ENCODE data around the gene BPIFA2. TPM values are rescaled to one million over a fixed set of nuclear protein-coding genes. Genes with fewer than 3 reads are reported as not detected.

BPIFA2 gene
- polyA plus RNA-seq, 3 donors: not detected

GRCh38 chr20:33124261-33124660, 43.7 kb upstream of the BPIFA2 start:
- Histone ChIP-seq H3K36me3 (replicated peaks in 1 of 2; ENCODE audit: control insufficient read depth in 1 of 2, insufficient read depth in 2 of 2, low read length in 2 of 2) (no peaks in the 10 kb centered on the region), H3K27ac (ENCODE audit: low read depth in 1 of 2, low read length in 2 of 2) (no peak overlapping the region), H3K4me3 (replicated peaks in 1 of 3; ENCODE audit: low read depth in 2 of 3, low read length in 3 of 3) (no peak overlapping the region), H3K9ac (ENCODE audit: insufficient read depth, low read length, poor library complexity, severe bottlenecking) (no peak overlapping the region), H3K4me1 (ENCODE audit: control insufficient read depth in 1 of 2, insufficient read depth in 2 of 2, low read length in 2 of 2) (no peaks in the 10 kb centered on the region), H3K27me3 (ENCODE audit: control insufficient read depth in 2 of 2, insufficient read depth in 2 of 2, low read length in 2 of 2) (no peaks in the 10 kb centered on the region), H3K9me3 (replicated peaks in 1 of 2; ENCODE audit: control insufficient read depth in 1 of 2, insufficient read depth in 1 of 2, low read length in 2 of 2) (peaks cover 0 to 5% of the 10 kb centered on the region in 2 donors), H4K20me1 (ENCODE audit: insufficient read depth, low read length) (no peaks in the 10 kb centered on the region), H3K4me2 (replicated peaks; ENCODE audit: extremely low read depth, low read length, poor library complexity, severe bottlenecking) (no peak overlapping the region), H3K79me2 (ENCODE audit: insufficient read depth, low read length) (no peaks in the 10 kb centered on the region), H2AFZ (ENCODE audit: insufficient read depth, low read depth, low read length, poor library complexity, severe bottlenecking) (no peak overlapping the region)
- no peak for TF ChIP-seq CTCF (IDR thresholded peaks at IDR 0.05)
- no peaks in the 10 kb centered on the region for H3K36me3 Mint-ChIP-seq
- peaks cover 4% of the 10 kb centered on the region for H3K4me1 Mint-ChIP-seq
- intact Hi-C loops (cut with micrococcal nuclease): no loop called here
- H3K27me3 Mint-ChIP-seq (ENCODE audit: low read depth in 3 of 3): peaks cover 4 to 9% (median 7%) of the 10 kb centered on the region in 3 donors
- H3K4me3 Mint-ChIP-seq: no peak overlapping the region
- WGBS (ENCODE audit: insufficient coverage): 69% methylated on average over 2 of the region's 2 CpGs
- no peak overlapping the region for H3K27ac Mint-ChIP-seq
- peaks cover 0 to 8% (median 4%) of the 10 kb centered on the region in 7 donors for H3K9me3 Mint-ChIP-seq
- no peak for DNase-seq

- 93% methylated on average over 6 of the region's 6 CpGs for WGBS (ENCODE audit: insufficient coverage)
- H3K4me3 ChIP-seq (replicated peaks in 1 of 3; ENCODE audit: low read depth in 2 of 3, low read length in 3 of 3): no peak overlapping the region
- TF ChIP-seq CTCF (IDR thresholded peaks at IDR 0.05): no peak
- no peak overlapping the region for H3K4me2 ChIP-seq (replicated peaks; ENCODE audit: extremely low read depth, low read length, poor library complexity, severe bottlenecking)
- H3K27ac Mint-ChIP-seq: no peak overlapping the region
- no peaks in the 10 kb centered on the region for H3K4me1 ChIP-seq (ENCODE audit: control insufficient read depth in 1 of 2, insufficient read depth in 2 of 2, low read length in 2 of 2)
- no peak overlapping the region for H3K4me3 Mint-ChIP-seq
- no peak overlapping the region for H2AFZ ChIP-seq (ENCODE audit: insufficient read depth, low read depth, low read length, poor library complexity, severe bottlenecking)
- H3K9me3 Mint-ChIP-seq: peaks cover 0 to 8% (median 3%) of the 10 kb centered on the region in 7 donors
- H3K9me3 ChIP-seq (replicated peaks in 1 of 2; ENCODE audit: control insufficient read depth in 1 of 2, insufficient read depth in 1 of 2, low read length in 2 of 2): peaks cover 0 to 5% of the 10 kb centered on the region in 2 donors
- intact Hi-C loops (cut with micrococcal nuclease): no loop called here
- no peaks in the 10 kb centered on the region for H4K20me1 ChIP-seq (ENCODE audit: insufficient read depth, low read length)
- no peak overlapping the region for H3K27ac ChIP-seq (ENCODE audit: low read depth in 1 of 2, low read length in 2 of 2)
- H3K27me3 Mint-ChIP-seq (ENCODE audit: low read depth in 3 of 3): peaks cover 4 to 9% (median 7%) of the 10 kb centered on the region in 3 donors
- H3K4me1 Mint-ChIP-seq: peaks cover 4% of the 10 kb centered on the region
- no peaks in the 10 kb centered on the region for H3K36me3 ChIP-seq (replicated peaks in 1 of 2; ENCODE audit: control insufficient read depth in 1 of 2, insufficient read depth in 2 of 2, low read length in 2 of 2)
- no peaks in the 10 kb centered on the region for H3K27me3 ChIP-seq (ENCODE audit: control insufficient read depth in 2 of 2, insufficient read depth in 2 of 2, low read length in 2 of 2)
- no peak for DNase-seq
- H3K36me3 Mint-ChIP-seq: no peaks in the 10 kb centered on the region
- no peak overlapping the region for H3K9ac ChIP-seq (ENCODE audit: insufficient read depth, low read length, poor library complexity, severe bottlenecking)
- no peaks in the 10 kb centered on the region for H3K79me2 ChIP-seq (ENCODE audit: insufficient read depth, low read length)
Observed at GRCh38 chr20:33124994-33125393, 43.0 kb upstream of the BPIFA2 start.

Data from CD14-positive monocyte (primary cell).